ENCODE results near the gene LAMA5. TPM values are rescaled to one million over a fixed set of nuclear protein-coding genes. Genes with fewer than 3 reads are reported as not detected.

The LAMA5 gene
- total RNA-seq, 2 experiments from 2014 or later = 0.81 to 1.5 TPM

GRCh38 chr20:62371588-62372041 is 4.5 kb upstream of the LAMA5 start:
- Mint-ChIP-seq H3K27ac (no peak overlapping the region), H3K27me3 (ENCODE audit: low read depth) (peaks cover 12% of the 10 kb centered on the region), H3K9me3 (no peaks in the 10 kb centered on the region), H3K36me3 (ENCODE audit: low read depth) (no peaks in the 10 kb centered on the region), H3K4me1 (ENCODE audit: low read depth) (peaks cover 6% of the 10 kb centered on the region), H3K4me3 (no peak overlapping the region)
- CTCF ChIA-PET = interaction anchor here (1.2 kb wide), 1 partner anchor 11 kb away, joined by 3 read pairs; no protein-coding TSS in a partner anchor
- intact Hi-C loops (cut with micrococcal nuclease) = no loop called here
- DNase-seq = no peak

GRCh38 chr20:62370807-62371587 is 3.9 kb upstream of the LAMA5 start:
- intact Hi-C loops (cut with micrococcal nuclease) = no loop called here
- Mint-ChIP-seq H3K27me3 (ENCODE audit: low read depth) (peaks cover 12% of the 10 kb centered on the region), H3K4me3 (no peak overlapping the region), H3K9me3 (no peaks in the 10 kb centered on the region), H3K36me3 (ENCODE audit: low read depth) (no peaks in the 10 kb centered on the region), H3K27ac (no peak overlapping the region), H3K4me1 (ENCODE audit: low read depth) (peaks cover 6% of the 10 kb centered on the region)
- DNase-seq = no peak
- CTCF ChIA-PET = no interaction called here

- Mint-ChIP-seq H3K9me3 (no peaks in the 10 kb centered on the region), H3K27ac (no peak overlapping the region), H3K27me3 (ENCODE audit: low read depth) (peaks cover 12% of the 10 kb centered on the region), H3K4me3 (no peak overlapping the region), H3K4me1 (ENCODE audit: low read depth) (peaks cover 6% of the 10 kb centered on the region), H3K36me3 (ENCODE audit: low read depth) (no peaks in the 10 kb centered on the region)
- DNase-seq = peak; percentile 37
- CTCF ChIA-PET = no interaction called here
- intact Hi-C loops (cut with micrococcal nuclease) = no loop called here
Measured at GRCh38 chr20:62370115-62370806, 3.1 kb upstream of the LAMA5 start.

DNA sequence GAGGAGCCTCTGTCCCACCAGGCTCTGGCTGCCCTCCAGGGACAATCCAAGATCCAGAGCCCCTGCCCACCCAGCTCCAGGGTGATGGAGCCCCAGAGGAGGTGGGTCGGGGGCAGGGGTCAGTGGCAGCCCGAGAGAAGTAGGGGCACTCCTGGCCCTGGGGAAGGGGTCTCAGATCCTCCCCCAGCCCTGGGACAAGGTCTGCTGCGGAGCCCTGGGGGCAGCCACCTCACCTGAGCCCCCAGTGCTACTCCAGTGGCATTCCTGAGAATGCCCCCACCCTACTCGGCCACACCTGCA is 2.7 kb upstream of the LAMA5 start:
- no peaks in the 10 kb centered on the region for H3K9me3 Mint-ChIP-seq
- no peak overlapping the region for H3K4me3 Mint-ChIP-seq
- H3K27me3 Mint-ChIP-seq (ENCODE audit: low read depth) = peaks cover 17% of the 10 kb centered on the region
- intact Hi-C loops (cut with micrococcal nuclease) = loop anchor here (5.0 kb wide), 1 partner anchor 67 kb away; the partner anchor contains the start of gene ADRM1
- peaks cover 6% of the 10 kb centered on the region for H3K4me1 Mint-ChIP-seq (ENCODE audit: low read depth)
- CTCF ChIA-PET = interaction anchor here (1.9 kb wide), 1 partner anchor 13 kb away, joined by 8 read pairs; no protein-coding TSS in a partner anchor
- no peaks in the 10 kb centered on the region for H3K36me3 Mint-ChIP-seq (ENCODE audit: low read depth)
- no peak for DNase-seq
- H3K27ac Mint-ChIP-seq = no peak overlapping the region

DNA sequence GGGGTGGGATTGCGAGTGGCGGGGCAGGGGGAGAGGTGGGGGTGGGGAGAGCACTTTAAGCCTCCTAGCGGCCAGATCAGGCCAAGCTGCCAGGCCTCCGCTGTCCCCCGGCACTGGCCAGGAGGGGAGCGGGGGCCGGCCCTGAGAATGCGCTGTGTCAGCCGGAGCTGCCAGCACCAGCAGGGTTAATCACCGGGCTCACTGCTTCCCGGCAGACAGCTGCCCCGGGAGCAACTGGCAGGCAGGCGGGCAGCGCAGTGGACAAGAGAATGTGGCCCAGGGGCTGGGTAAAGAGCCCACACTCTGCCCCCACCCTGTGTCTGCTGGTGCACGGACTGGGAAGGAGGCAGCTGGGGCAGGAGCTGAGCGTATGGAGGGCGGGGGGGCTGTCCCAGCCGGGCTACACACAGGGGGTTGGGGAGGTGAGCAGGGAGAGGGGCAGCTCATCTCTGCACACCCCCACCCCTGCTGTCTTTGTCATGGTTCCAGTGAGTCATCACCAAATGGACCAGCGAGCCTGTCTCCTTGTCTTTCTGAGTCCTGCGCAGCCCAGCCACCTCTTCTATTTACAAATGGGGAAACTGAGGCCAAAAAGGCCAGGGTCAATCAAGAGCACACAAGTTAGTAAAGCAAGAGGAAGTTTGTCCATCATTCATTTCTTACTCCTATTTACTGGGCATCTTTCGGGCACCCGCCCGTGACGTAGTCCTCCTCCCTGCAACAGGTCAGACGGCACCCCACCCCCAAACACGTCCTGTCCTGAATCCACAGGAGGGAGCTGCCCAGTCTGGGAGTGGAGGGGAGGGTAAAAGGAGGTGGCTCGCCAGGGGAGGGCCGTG is 2.1 kb upstream of the LAMA5 start:
- CTCF ChIA-PET = interaction anchor here (1.4 to 1.9 kb wide), 2 partner anchors 14 to 68 kb away, joined by 4 to 8 read pairs; no protein-coding TSS in a partner anchor
- no peak for DNase-seq
- H3K4me3 Mint-ChIP-seq = no peak overlapping the region
- no peaks in the 10 kb centered on the region for H3K36me3 Mint-ChIP-seq (ENCODE audit: low read depth)
- H3K4me1 Mint-ChIP-seq (ENCODE audit: low read depth) = peaks cover 6% of the 10 kb centered on the region
- H3K9me3 Mint-ChIP-seq = no peaks in the 10 kb centered on the region
- no peak overlapping the region for H3K27ac Mint-ChIP-seq
- intact Hi-C loops (cut with micrococcal nuclease) = loop anchor here (5.0 kb wide), 1 partner anchor 67 kb away; the partner anchor contains the start of gene ADRM1
- H3K27me3 Mint-ChIP-seq (ENCODE audit: low read depth) = peaks cover 18% of the 10 kb centered on the region

DNA sequence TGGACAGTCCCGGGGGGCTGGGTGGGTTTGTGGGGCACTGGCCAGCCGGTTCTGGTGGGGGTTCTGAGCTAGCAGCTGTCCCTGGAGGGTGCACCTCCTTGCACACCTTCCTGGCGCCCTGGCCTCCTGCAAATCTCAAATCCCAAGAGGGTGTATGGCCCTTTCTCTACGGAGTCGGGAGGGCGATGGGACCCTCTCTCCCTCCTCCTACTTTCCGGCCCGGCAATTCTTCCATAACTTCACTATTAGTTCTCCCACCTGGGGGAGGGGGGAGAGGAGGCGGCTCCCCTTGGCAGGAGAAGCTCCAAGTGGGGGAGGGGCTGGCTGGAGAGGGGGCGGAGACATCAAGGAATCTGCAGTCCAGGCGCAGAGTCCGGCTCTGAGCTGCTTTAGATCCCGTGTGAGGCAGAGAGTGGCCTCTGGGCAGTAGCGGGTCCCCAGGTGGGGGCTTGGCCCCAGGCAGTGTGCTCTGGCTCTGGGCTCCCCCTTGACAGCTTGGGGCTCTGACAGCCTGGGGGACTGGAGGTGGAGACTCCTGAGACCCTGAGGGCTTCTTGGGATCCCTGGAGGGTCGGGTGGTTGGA is 1.4 kb upstream of the LAMA5 start:
- intact Hi-C loops (cut with micrococcal nuclease) = loop anchor here (5.0 kb wide), 1 partner anchor 66 kb away; the partner anchor contains the start of gene ADRM1
- H3K36me3 Mint-ChIP-seq (ENCODE audit: low read depth) = no peaks in the 10 kb centered on the region
- CTCF ChIA-PET = interaction anchor here (1.4 to 1.9 kb wide), 2 partner anchors 14 to 68 kb away, joined by 4 to 8 read pairs; no protein-coding TSS in a partner anchor
- peaks cover 21% of the 10 kb centered on the region for H3K27me3 Mint-ChIP-seq (ENCODE audit: low read depth)
- H3K4me3 Mint-ChIP-seq = no peak overlapping the region
- DNase-seq = no peak
- H3K27ac Mint-ChIP-seq = no peak overlapping the region
- no peaks in the 10 kb centered on the region for H3K9me3 Mint-ChIP-seq
- H3K4me1 Mint-ChIP-seq (ENCODE audit: low read depth) = peaks cover 6% of the 10 kb centered on the region

- intact Hi-C loops (cut with micrococcal nuclease) = loop anchor here (5.0 kb wide), 1 partner anchor 66 kb away; the partner anchor contains the start of gene ADRM1
- Mint-ChIP-seq H3K4me3 (peak overlapping the region; percentile 36), H3K27me3 (ENCODE audit: low read depth) (peaks cover 22% of the 10 kb centered on the region), H3K4me1 (ENCODE audit: low read depth) (peaks cover 6% of the 10 kb centered on the region), H3K36me3 (ENCODE audit: low read depth) (no peaks in the 10 kb centered on the region), H3K27ac (no peak overlapping the region), H3K9me3 (no peaks in the 10 kb centered on the region)
- CTCF ChIA-PET = interaction anchor here (1.4 to 1.9 kb wide), 2 partner anchors 15 to 67 kb away, joined by 4 to 8 read pairs; no protein-coding TSS in a partner anchor
- no peak for DNase-seq
Measured at GRCh38 chr20:62367633-62368391, 700 bp upstream of the LAMA5 start.

DNA sequence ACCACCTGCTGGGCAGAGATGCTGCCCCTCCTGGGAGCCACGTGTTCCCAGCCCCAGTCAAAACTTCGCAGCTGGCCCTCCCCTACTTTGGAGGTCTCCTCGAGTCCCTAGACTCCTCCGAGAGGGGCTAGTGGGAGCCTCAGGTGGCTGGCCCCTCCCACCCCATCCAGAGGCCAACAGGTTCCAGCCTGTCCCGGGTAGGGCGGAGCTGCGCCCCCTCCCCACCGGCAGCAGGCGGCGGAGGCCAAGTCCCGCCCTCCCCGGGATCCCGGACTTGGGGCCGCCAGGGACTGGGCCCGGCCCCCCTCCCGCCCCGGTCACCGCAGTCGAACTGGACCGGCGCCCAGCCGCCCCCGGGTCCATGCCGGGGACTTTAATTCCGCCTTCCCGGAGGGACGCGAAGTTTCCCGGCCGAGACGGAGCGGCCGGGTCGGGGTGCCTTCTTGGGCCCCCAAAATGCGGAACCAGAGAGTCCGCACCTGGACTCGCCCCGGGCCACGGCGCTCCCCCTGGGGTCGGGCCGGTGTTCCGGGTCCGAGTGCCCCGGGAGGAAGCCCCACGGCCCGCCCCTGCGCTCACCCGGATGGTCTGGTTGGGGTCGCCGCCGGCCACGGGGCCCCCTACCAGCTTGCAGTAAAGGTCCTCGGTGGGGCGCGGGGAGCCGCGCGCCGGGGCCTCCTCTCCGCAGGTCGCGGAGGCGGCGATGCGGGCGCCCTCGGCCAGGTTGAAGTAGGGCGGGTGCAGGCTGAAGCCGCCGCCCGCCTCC is 559 bp downstream of the LAMA5 start:
- CTCF ChIA-PET = no interaction called here
- peaks cover 6% of the 10 kb centered on the region for H3K4me1 Mint-ChIP-seq (ENCODE audit: low read depth)
- no peak overlapping the region for H3K4me3 Mint-ChIP-seq
- intact Hi-C loops (cut with micrococcal nuclease) = loop anchor here (5.0 kb wide), 1 partner anchor 64 kb away; the partner anchor contains the start of gene ADRM1
- DNase-seq = no peak
- no peaks in the 10 kb centered on the region for H3K36me3 Mint-ChIP-seq (ENCODE audit: low read depth)
- H3K9me3 Mint-ChIP-seq = no peaks in the 10 kb centered on the region
- H3K27ac Mint-ChIP-seq = no peak overlapping the region
- H3K27me3 Mint-ChIP-seq (ENCODE audit: low read depth) = peaks cover 21% of the 10 kb centered on the region

DNA sequence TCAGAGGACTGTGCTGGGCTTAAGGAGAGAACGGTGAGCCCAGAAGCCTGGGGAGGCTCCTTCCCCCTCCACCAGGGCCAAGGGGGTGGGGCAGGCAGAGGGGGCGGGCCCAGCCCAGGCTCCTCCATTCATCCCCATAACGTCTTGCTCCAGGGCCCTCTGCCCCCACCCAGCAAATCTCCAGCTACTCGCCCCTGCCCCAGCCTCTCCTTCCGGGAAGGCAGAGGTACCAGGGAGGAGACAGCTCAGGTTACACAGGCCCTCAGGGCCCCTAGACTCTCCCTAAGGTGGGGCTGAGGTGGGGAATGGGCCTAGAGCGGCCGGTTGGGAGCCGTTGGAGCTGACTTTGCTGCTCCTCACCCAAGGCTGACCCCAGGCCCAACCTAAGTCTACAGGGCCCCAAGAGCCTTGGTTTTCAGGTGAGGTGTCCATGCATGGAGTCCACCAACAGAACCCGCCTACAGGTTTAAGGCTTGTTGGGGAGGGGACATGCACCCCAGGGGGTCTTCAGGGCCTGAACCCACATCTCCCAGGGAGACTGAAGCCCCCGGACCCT is 1.2 kb downstream of the LAMA5 start:
- no peak for DNase-seq
- H3K36me3 Mint-ChIP-seq (ENCODE audit: low read depth) = no peaks in the 10 kb centered on the region
- CTCF ChIA-PET = no interaction called here
- H3K27ac Mint-ChIP-seq = no peak overlapping the region
- H3K9me3 Mint-ChIP-seq = no peaks in the 10 kb centered on the region
- peaks cover 6% of the 10 kb centered on the region for H3K4me1 Mint-ChIP-seq (ENCODE audit: low read depth)
- no peak overlapping the region for H3K4me3 Mint-ChIP-seq
- H3K27me3 Mint-ChIP-seq (ENCODE audit: low read depth) = peaks cover 21% of the 10 kb centered on the region
- intact Hi-C loops (cut with micrococcal nuclease) = loop anchor here (5.0 kb wide), 1 partner anchor 64 kb away; the partner anchor contains the start of gene ADRM1

- Mint-ChIP-seq H3K36me3 (ENCODE audit: low read depth) (no peaks in the 10 kb centered on the region), H3K4me3 (no peak overlapping the region), H3K9me3 (no peaks in the 10 kb centered on the region), H3K27me3 (ENCODE audit: low read depth) (peaks cover 21% of the 10 kb centered on the region), H3K4me1 (ENCODE audit: low read depth) (peaks cover 6% of the 10 kb centered on the region), H3K27ac (no peak overlapping the region)
- CTCF ChIA-PET = interaction anchor here (0.7 kb wide), 1 partner anchor 18 kb away, joined by 3 read pairs; no protein-coding TSS in a partner anchor
- intact Hi-C loops (cut with micrococcal nuclease) = loop anchor here (5.0 kb wide), 1 partner anchor 63 kb away; the partner anchor contains the start of gene ADRM1
- DNase-seq = no peak
Measured at GRCh38 chr20:62364911-62365736, 2.0 kb downstream of the LAMA5 start.
